Natural killer cell (primary cell): ENCODE data around the gene IL5. TPM values are rescaled to one million over a fixed set of nuclear protein-coding genes. Genes with fewer than 3 reads are reported as not detected.

ENCODE experiments used
- ATAC-seq, 3 donors: fragments of 150-1000 bp in 2 of 3; fragments of 200-7000 bp in 1 of 3; cut with Tn5 transposase; 1 replicate in 1 of 3; 2 replicates in 2 of 3; pipeline ENCODE4 v1.10.0; 2021; ENCODE audit warnings: mild to moderate bottlenecking in 2 of 3, moderate library complexity in 2 of 3
- DNase-seq, 2 donors: peaks; one replicate each; pipeline versions ENCODE4 v3.0.0 to v3.0.0-alpha.2; 2013 to 2021; ENCODE audit warnings: mixed read lengths in 1 of 2
- H3K27ac ChIP-seq: one replicate; pipeline ENCODE4 v1.5.1; 2013; ENCODE audit warnings: mild to moderate bottlenecking, low read length
- H3K27me3 ChIP-seq: one replicate; pipeline ENCODE4 v1.6.1; 2013; ENCODE audit warnings: low read length; ENCODE audit not compliant: control insufficient read depth, insufficient read depth
- H3K36me3 ChIP-seq: one replicate; pipeline ENCODE4 v1.6.1; 2013; ENCODE audit warnings: low read length; ENCODE audit not compliant: control insufficient read depth, insufficient read depth
- H3K4me1 ChIP-seq: one replicate; pipeline ENCODE4 v1.6.1; 2013; ENCODE audit warnings: low read length; ENCODE audit not compliant: control insufficient read depth, insufficient read depth
- H3K4me3 ChIP-seq: one replicate; pipeline ENCODE4 v1.5.1; 2013; ENCODE audit warnings: low read length
- H3K9me3 ChIP-seq: one replicate; pipeline ENCODE4 v1.6.1; 2013; ENCODE audit warnings: low read length; ENCODE audit not compliant: control insufficient read depth, insufficient read depth
- H3K27ac Mint-ChIP-seq, 2 donors: one replicate each; pipeline ENCODE4 v1.8.0; 2022; ENCODE audit warnings: mild to moderate bottlenecking in 2 of 2, mixed read lengths in 2 of 2, moderate library complexity in 1 of 2
- H3K27me3 Mint-ChIP-seq, 2 donors: one replicate each; pipeline ENCODE4 v1.8.0; 2022; ENCODE audit warnings: low read depth in 2 of 2, mixed read lengths in 2 of 2
- H3K36me3 Mint-ChIP-seq: one replicate; pipeline ENCODE4 v1.8.0; 2022; ENCODE audit warnings: mixed read lengths
- H3K4me1 Mint-ChIP-seq, 2 donors: one replicate each; pipeline ENCODE4 v1.8.0; 2022; ENCODE audit warnings: mixed read lengths in 2 of 2
- H3K4me3 Mint-ChIP-seq: one replicate; pipeline ENCODE4 v1.8.0; 2022; ENCODE audit warnings: mild to moderate bottlenecking, moderate library complexity, mixed read lengths
- H3K9me3 Mint-ChIP-seq, 2 donors: one replicate each; pipeline ENCODE4 v1.8.0; 2022; ENCODE audit warnings: mixed read lengths in 2 of 2
- CTCF ChIP-seq: fragments of 200-600 bp; IDR thresholded peaks from one replicate; pipeline ENCODE4 v1.8.0; 2022; ENCODE audit warnings: antibody characterized with exemption
- WGBS: methylation state at CpG from one replicate; pipeline ENCODE4 v1.1.7; 2013; ENCODE audit warnings: missing lambda C conversion rate; ENCODE audit not compliant: insufficient coverage; 5-methylcytosine and 5-hydroxymethylcytosine counted together
- intact Hi-C: fragments of 100-400 bp; cut with micrococcal nuclease; formaldehyde crosslinking; loops from one replicate; pipeline ENCODE4 v1.14.2; 2022
- total RNA-seq, 4 donors: library from RNA; stranded (reverse); fragments of 120-200 nt in 1 of 4; gene quantifications; one replicate each; pipeline versions ENCODE4 v1.2.3 to v1.2.4, GENCODE V29; 2013 to 2022

IL5 gene
- total RNA-seq, 3 donors from 2014 or later (not counting 1 experiment from before 2014, with no cell fraction given), result not detected

GRCh38 chr5:132547269-132547668 lies 3.9 kb upstream of the IL5 start:
- no peaks in the 10 kb centered on the region for H3K27me3 ChIP-seq
- H3K9me3 Mint-ChIP-seq, result no peaks in the 10 kb centered on the region
- H3K4me3 Mint-ChIP-seq, result no peak overlapping the region
- no peaks in the 10 kb centered on the region for H3K4me1 ChIP-seq
- DNase-seq (no peak), ATAC-seq (no peak)
- H3K27ac ChIP-seq, result no peak overlapping the region
- H3K36me3 ChIP-seq, result no peaks in the 10 kb centered on the region
- H3K4me3 ChIP-seq, result no peak overlapping the region
- H3K4me1 Mint-ChIP-seq, result no peaks in the 10 kb centered on the region
- no peaks in the 10 kb centered on the region for H3K36me3 Mint-ChIP-seq
- intact Hi-C loops, result no loop called here
- no peak for TF ChIP-seq CTCF
- no peak overlapping the region for H3K27ac Mint-ChIP-seq
- WGBS, result 100% methylated on average over 2 of the region's 2 CpGs
- H3K27me3 Mint-ChIP-seq, result no peaks in the 10 kb centered on the region
- H3K9me3 ChIP-seq, result no peaks in the 10 kb centered on the region

GRCh38 chr5:132546108-132546507 lies 2.8 kb upstream of the IL5 start:
- WGBS, result 53% methylated on average over 2 of the region's 2 CpGs
- no peak for TF ChIP-seq CTCF
- H3K27ac Mint-ChIP-seq, result no peak overlapping the region
- intact Hi-C loops, result no loop called here
- Histone ChIP-seq H3K27me3 (no peaks in the 10 kb centered on the region), H3K36me3 (no peaks in the 10 kb centered on the region), H3K27ac (no peak overlapping the region), H3K4me1 (no peaks in the 10 kb centered on the region), H3K4me3 (no peak overlapping the region), H3K9me3 (no peaks in the 10 kb centered on the region)
- no peaks in the 10 kb centered on the region for H3K4me1 Mint-ChIP-seq
- ATAC-seq (no peak), DNase-seq (no peak)
- no peak overlapping the region for H3K4me3 Mint-ChIP-seq
- no peaks in the 10 kb centered on the region for H3K27me3 Mint-ChIP-seq
- no peaks in the 10 kb centered on the region for H3K9me3 Mint-ChIP-seq
- H3K36me3 Mint-ChIP-seq, result no peaks in the 10 kb centered on the region

GRCh38 chr5:132540764-132541163 lies 2.6 kb downstream of the IL5 start:
- Histone ChIP-seq H3K27ac (no peak overlapping the region), H3K27me3 (no peaks in the 10 kb centered on the region), H3K9me3 (no peaks in the 10 kb centered on the region), H3K36me3 (no peaks in the 10 kb centered on the region), H3K4me1 (no peaks in the 10 kb centered on the region), H3K4me3 (no peak overlapping the region)
- TF ChIP-seq CTCF, result no peak
- Mint-ChIP-seq H3K27ac (no peak overlapping the region), H3K9me3 (no peaks in the 10 kb centered on the region), H3K4me1 (no peaks in the 10 kb centered on the region), H3K36me3 (no peaks in the 10 kb centered on the region), H3K27me3 (peaks cover 0 to 2% of the 10 kb centered on the region in 2 donors), H3K4me3 (no peak overlapping the region)
- DNase-seq (no peak), ATAC-seq (no peak)
- WGBS, result 93% methylated on average over 4 of the region's 4 CpGs
- intact Hi-C loops, result no loop called here

GRCh38 chr5:132540149-132540548 lies 3.2 kb downstream of the IL5 start:
- no peaks in the 10 kb centered on the region for H3K36me3 ChIP-seq
- Mint-ChIP-seq H3K27ac (no peak overlapping the region), H3K36me3 (no peaks in the 10 kb centered on the region), H3K9me3 (no peaks in the 10 kb centered on the region), H3K4me3 (no peak overlapping the region), H3K27me3 (peaks cover 0 to 5% of the 10 kb centered on the region in 2 donors), H3K4me1 (no peaks in the 10 kb centered on the region)
- ATAC-seq (no peak), DNase-seq (no peak)
- intact Hi-C loops, result no loop called here
- H3K4me1 ChIP-seq, result no peaks in the 10 kb centered on the region
- H3K27me3 ChIP-seq, result no peaks in the 10 kb centered on the region
- H3K27ac ChIP-seq, result no peak overlapping the region
- 88% methylated on average over 5 of the region's 5 CpGs for WGBS
- H3K9me3 ChIP-seq, result no peaks in the 10 kb centered on the region
- TF ChIP-seq CTCF, result no peak
- H3K4me3 ChIP-seq, result no peak overlapping the region
